GM12874 (cell line): ENCODE data around the gene ZDHHC8.

Source experiments
- CTCF ChIP-seq: IDR thresholded peaks from 2 replicates; pipeline ENCODE4 v1.5.1; 2011; ENCODE audit warnings: low read depth, mild to moderate bottlenecking, control low read depth, low read length, moderate library complexity; ENCODE audit not compliant: insufficient read depth

Gene ZDHHC8

GRCh38 chr22:20183823-20184222, 52.2 kb downstream of the ZDHHC8 start:
- no peak for TF ChIP-seq CTCF

GRCh38 chr22:20184501-20185165, 53.0 kb downstream of the ZDHHC8 start:
- TF ChIP-seq CTCF = no peak

GRCh38 chr22:20185750-20186149, 54.1 kb downstream of the ZDHHC8 start:
- TF ChIP-seq CTCF = no peak

GRCh38 chr22:20186183-20186870, 54.7 kb downstream of the ZDHHC8 start:
- TF ChIP-seq CTCF = 0 out of 2 replicates have a peak, but pooled peaks have one; percentile 5

- TF ChIP-seq CTCF = no peak
Observed at GRCh38 chr22:20186871-20187546, 55.4 kb downstream of the ZDHHC8 start.

GRCh38 chr22:20187777-20188566, 56.4 kb downstream of the ZDHHC8 start:
- no peak for TF ChIP-seq CTCF

- TF ChIP-seq CTCF = no peak
Observed at GRCh38 chr22:20188567-20188877, 56.9 kb downstream of the ZDHHC8 start.
